PFSK-1 (cell line): ENCODE data around the gene MAP4K2.

Experiments
- FOXP2 ChIP-seq: optimal IDR thresholded peaks from 2 replicates; pipeline ENCODE3; 2011; ENCODE audit warnings: borderline replicate concordance, control low read depth, inconsistent platforms; ENCODE audit not compliant: insufficient read depth; ENCODE audit errors: extremely low read length, extremely low read depth
- POLR2AphosphoS5 ChIP-seq: IDR thresholded peaks from 2 replicates; pipeline ENCODE4 v1.6.1; 2012; ENCODE audit warnings: low read depth, mild to moderate bottlenecking, control low read depth, low read length, moderate library complexity
- REST ChIP-seq, 2 experiments: IDR thresholded peaks; 2 replicates each; pipeline versions ENCODE4 v1.6.1 to v1.8.0; 2011 to 2012; ENCODE audit warnings: low read depth in 2 of 2, low read length in 2 of 2, control low read depth in 1 of 2, inconsistent platforms in 1 of 2, mild to moderate bottlenecking in 1 of 2, moderate library complexity in 1 of 2; ENCODE audit not compliant: insufficient read depth in 1 of 2
- SIN3A ChIP-seq: IDR thresholded peaks from 2 replicates; pipeline ENCODE4 v1.6.1; 2012; ENCODE audit warnings: mild to moderate bottlenecking, low read length, moderate library complexity, borderline replicate concordance; ENCODE audit not compliant: insufficient read depth
- TAF1 ChIP-seq: IDR thresholded peaks from 2 replicates; pipeline ENCODE4 v1.6.1; 2012; ENCODE audit warnings: low read length, control low read depth, borderline replicate concordance; ENCODE audit not compliant: insufficient read depth

MAP4K2 gene

GRCh38 chr11:64804346-64805210 is 1.6 kb upstream of the MAP4K2 start:
- TF ChIP-seq SIN3A (no peak), FOXP2 (no peak), REST (IDR thresholded peaks at IDR 0.05; ENCODE audit: insufficient read depth in 1 of 2, low read depth in 2 of 2, low read length in 2 of 2) (no peak), POLR2AphosphoS5 (no peak), TAF1 (no peak)

GRCh38 chr11:64803846-64804345 is 882 bp upstream of the MAP4K2 start:
- no peak for TF ChIP-seq POLR2AphosphoS5
- TF ChIP-seq REST (IDR thresholded peaks at IDR 0.05; ENCODE audit: insufficient read depth in 1 of 2, low read depth in 2 of 2, low read length in 2 of 2), result no peak
- no peak for TF ChIP-seq TAF1
- no peak for TF ChIP-seq FOXP2
- no peak for TF ChIP-seq SIN3A

GRCh38 chr11:64802370-64803157 is 450 bp downstream of the MAP4K2 start:
- TF ChIP-seq REST (IDR thresholded peaks at IDR 0.05; ENCODE audit: insufficient read depth in 1 of 2, low read depth in 2 of 2, low read length in 2 of 2) (no peak), SIN3A (no peak), FOXP2 (no peak), POLR2AphosphoS5 (no peak), TAF1 (no peak)

GRCh38 chr11:64801561-64802369 is 1.2 kb downstream of the MAP4K2 start:
- TF ChIP-seq SIN3A, result no peak
- no peak for TF ChIP-seq FOXP2

- TF ChIP-seq TAF1 (no peak), FOXP2 (no peak), REST (IDR thresholded peaks at IDR 0.05; ENCODE audit: insufficient read depth in 1 of 2, low read depth in 2 of 2, low read length in 2 of 2) (no peak), SIN3A (no peak), POLR2AphosphoS5 (no peak)
These were observed 1.9 kb downstream of the MAP4K2 start for GRCh38 chr11:64801158-64801464.
